Lung (tissue), 12 donors: ENCODE results near the gene KRTAP9-3. TPM values are rescaled to one million over a fixed set of nuclear protein-coding genes. Genes with fewer than 3 reads are reported as not detected.

ENCODE experiments used
- ATAC-seq: fragments of 200-7000 bp; cut with Tn5 transposase; one replicate; pipeline ENCODE4 v1.9.1; 2020; ENCODE audit warnings: moderate number of reproducible peaks; ENCODE audit not compliant: insufficient read depth, low FRiP score
- DNase-seq, 3 donors: peaks; one replicate each; pipeline ENCODE4 v3.0.0-alpha.2; 2013 to 2017
- H3K27ac ChIP-seq, 2 donors: one replicate each; pipeline ENCODE4 v1.5.1; 2013; ENCODE audit warnings: mild to moderate bottlenecking in 2 of 2, moderate library complexity in 2 of 2, control low read depth in 1 of 2, inconsistent platforms in 1 of 2, low read depth in 1 of 2, low read length in 1 of 2
- H3K27me3 ChIP-seq, 3 donors: one replicate each; pipeline ENCODE4 v1.5.1; 2013; ENCODE audit warnings: low read length in 2 of 3; ENCODE audit not compliant: control insufficient read depth in 3 of 3, insufficient read depth in 3 of 3
- H3K36me3 ChIP-seq, 4 donors: one replicate each; pipeline ENCODE4 v1.5.1; 2013; ENCODE audit warnings: low read length in 4 of 4, mild to moderate bottlenecking in 1 of 4, moderate library complexity in 1 of 4; ENCODE audit not compliant: control insufficient read depth in 4 of 4, insufficient read depth in 4 of 4
- H3K4me1 ChIP-seq, 5 donors: one replicate each; pipeline ENCODE4 v1.5.1; 2013; ENCODE audit warnings: low read length in 5 of 5, mild to moderate bottlenecking in 2 of 5, moderate library complexity in 1 of 5; ENCODE audit not compliant: control insufficient read depth in 5 of 5, insufficient read depth in 5 of 5
- H3K4me3 ChIP-seq: one replicate; pipeline ENCODE4 v1.5.1; 2013; ENCODE audit warnings: mild to moderate bottlenecking, control low read depth, moderate library complexity
- H3K9ac ChIP-seq, 2 donors: one replicate each; pipeline ENCODE4 v1.5.1; 2013; ENCODE audit warnings: low read length in 2 of 2, control low read depth in 1 of 2; ENCODE audit not compliant: insufficient read depth in 1 of 2
- H3K9me3 ChIP-seq, 4 donors: one replicate each; pipeline ENCODE4 v1.5.1; 2013; ENCODE audit warnings: low read length in 3 of 4, mild to moderate bottlenecking in 1 of 4, moderate library complexity in 1 of 4; ENCODE audit not compliant: control insufficient read depth in 4 of 4, insufficient read depth in 3 of 4
- WGBS, 2 donors: extraction: QIAGEN DNeasy Blood & Tissue Kit; methylation state at CpG; one replicate each; pipeline ENCODE4 v1.1.7; 2013; 5-methylcytosine and 5-hydroxymethylcytosine counted together
- polyA plus RNA-seq, 2 donors: library from polyadenylated mRNA; stranded (reverse); fragments of 200-250 nt; gene quantifications; one replicate each; pipeline ENCODE4 v1.2.1, GENCODE V29; 2013
- total RNA-seq, 2 donors: library from RNA; depleted of rRNA in 1 of 2; stranded (reverse); fragments of >200 nt in 1 of 2; gene quantifications; one replicate each; pipeline ENCODE4 v1.2.1, GENCODE V29; 2014 to 2021
- TF ChIP-seq, protein P1 (sequence below): IDR thresholded peaks from 2 replicates; pipeline ENCODE4 v1.5.1; 2012; ENCODE audit warnings: mild to moderate bottlenecking; ENCODE audit errors: control extremely low read depth, extremely low read depth
- donor health status: control.
- donor health status: control.
- donor health status: Bipolar disorder and iron deficiency.
- donor health status: healthy.
- donor health status: DM: yes; HTN: yes; CAD: no.

The KRTAP9-3 gene
- total and polyA plus RNA-seq, 4 donors = not detected

DNA sequence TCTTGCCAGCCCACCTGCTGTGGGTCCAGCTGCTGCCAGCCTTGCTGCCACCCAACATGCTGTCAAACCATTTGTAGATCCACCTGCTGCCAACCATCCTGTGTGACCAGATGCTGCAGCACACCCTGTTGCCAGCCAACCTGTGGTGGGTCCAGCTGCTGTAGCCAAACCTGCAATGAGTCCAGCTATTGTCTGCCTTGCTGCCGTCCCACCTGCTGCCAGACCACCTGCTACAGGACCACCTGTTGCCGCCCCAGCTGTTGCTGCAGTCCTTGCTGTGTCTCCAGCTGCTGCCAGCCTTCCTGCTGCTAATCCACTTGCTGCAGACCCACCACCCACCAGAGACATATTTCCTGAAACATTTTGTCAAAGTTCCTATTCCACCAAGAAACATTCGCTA lies 41.9 kb upstream of the KRTAP9-3 start:
- no peaks in the 10 kb centered on the region for H3K4me1 ChIP-seq
- no peaks in the 10 kb centered on the region for H3K27me3 ChIP-seq
- H3K4me3 ChIP-seq = no peak overlapping the region
- no peaks in the 10 kb centered on the region for H3K36me3 ChIP-seq
- H3K9me3 ChIP-seq = peaks cover 0 to 8% (median 0%) of the 10 kb centered on the region in 4 donors
- 84 to 93% methylated on average over 3 of the region's 3 CpGs for WGBS, 2 donors
- DNase-seq = no peak
- no peak for ATAC-seq
- H3K9ac ChIP-seq = no peak overlapping the region
- TF ChIP-seq, protein P1, sequence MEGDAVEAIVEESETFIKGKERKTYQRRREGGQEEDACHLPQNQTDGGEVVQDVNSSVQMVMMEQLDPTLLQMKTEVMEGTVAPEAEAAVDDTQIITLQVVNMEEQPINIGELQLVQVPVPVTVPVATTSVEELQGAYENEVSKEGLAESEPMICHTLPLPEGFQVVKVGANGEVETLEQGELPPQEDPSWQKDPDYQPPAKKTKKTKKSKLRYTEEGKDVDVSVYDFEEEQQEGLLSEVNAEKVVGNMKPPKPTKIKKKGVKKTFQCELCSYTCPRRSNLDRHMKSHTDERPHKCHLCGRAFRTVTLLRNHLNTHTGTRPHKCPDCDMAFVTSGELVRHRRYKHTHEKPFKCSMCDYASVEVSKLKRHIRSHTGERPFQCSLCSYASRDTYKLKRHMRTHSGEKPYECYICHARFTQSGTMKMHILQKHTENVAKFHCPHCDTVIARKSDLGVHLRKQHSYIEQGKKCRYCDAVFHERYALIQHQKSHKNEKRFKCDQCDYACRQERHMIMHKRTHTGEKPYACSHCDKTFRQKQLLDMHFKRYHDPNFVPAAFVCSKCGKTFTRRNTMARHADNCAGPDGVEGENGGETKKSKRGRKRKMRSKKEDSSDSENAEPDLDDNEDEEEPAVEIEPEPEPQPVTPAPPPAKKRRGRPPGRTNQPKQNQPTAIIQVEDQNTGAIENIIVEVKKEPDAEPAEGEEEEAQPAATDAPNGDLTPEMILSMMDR = no peak
- no peak overlapping the region for H3K27ac ChIP-seq

DNA sequence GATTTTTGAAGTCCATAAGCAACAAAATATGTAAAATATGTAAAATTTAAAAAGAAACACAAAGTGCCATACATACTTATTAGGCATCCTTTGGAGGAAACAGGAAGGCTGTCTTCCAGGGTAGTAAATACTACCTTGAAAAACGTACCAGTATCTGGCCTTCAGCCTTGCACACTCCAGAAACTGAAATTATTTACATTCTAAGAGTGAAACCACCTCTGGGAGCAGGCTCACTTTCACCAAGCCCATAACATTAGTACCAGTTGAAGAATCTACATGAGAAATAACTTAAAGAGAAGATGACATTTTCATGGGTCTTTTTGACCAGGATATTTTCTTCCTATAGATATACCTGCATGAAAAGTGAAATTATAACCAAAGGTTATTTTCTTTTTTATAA lies 36.2 kb upstream of the KRTAP9-3 start:
- Histone ChIP-seq H3K36me3 (no peaks in the 10 kb centered on the region), H3K9ac (no peak overlapping the region), H3K4me1 (no peaks in the 10 kb centered on the region), H3K27ac (no peak overlapping the region), H3K4me3 (no peak overlapping the region), H3K27me3 (no peaks in the 10 kb centered on the region), H3K9me3 (peaks cover 0 to 2% (median 1%) of the 10 kb centered on the region in 4 donors)
- no peak for ATAC-seq
- no peak for DNase-seq
- WGBS, 2 donors = 25 to 45% methylated on average over 1 of the region's 1 CpG
- TF ChIP-seq, protein P1 = no peak

DNA sequence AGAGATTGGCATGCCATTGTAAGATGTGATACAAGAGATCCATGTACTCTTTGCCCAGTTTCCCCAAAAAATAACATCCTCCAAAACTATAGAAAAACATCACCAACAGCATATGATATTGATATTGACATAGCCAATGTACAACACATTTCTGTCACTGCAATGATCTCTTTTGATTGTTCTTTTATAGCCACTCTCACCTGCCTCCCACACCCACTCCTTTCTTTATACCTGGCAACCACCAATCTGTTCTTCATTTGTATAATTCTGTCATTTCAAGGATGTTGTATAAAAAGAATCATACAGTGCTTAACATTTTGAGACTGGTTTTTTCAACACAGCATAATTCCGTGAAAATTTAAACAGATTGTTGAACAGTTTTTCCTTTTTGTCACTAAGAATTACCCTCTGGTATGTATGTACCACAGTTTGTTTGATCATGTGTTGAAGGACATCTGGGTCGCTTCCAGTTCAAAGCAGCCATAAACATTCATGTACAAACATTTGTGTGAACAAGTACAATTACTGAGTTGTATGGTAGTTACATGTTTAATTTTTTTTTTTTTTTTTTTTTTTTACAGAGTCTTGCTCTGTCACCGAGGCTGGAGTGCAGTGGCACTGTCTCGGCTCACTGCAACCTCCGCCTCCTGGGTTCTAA lies 32.7 kb upstream of the KRTAP9-3 start:
- H3K27ac ChIP-seq = no peak overlapping the region
- H3K9me3 ChIP-seq = peaks cover 0 to 2% (median 0%) of the 10 kb centered on the region in 4 donors
- ATAC-seq = no peak
- H3K27me3 ChIP-seq = no peaks in the 10 kb centered on the region
- no peaks in the 10 kb centered on the region for H3K36me3 ChIP-seq
- 57 to 61% methylated on average over 5 of the region's 5 CpGs for WGBS, 2 donors
- peak in 2 of 3 donors; percentile 1 to 16 for DNase-seq
- no peaks in the 10 kb centered on the region for H3K4me1 ChIP-seq
- no peak overlapping the region for H3K4me3 ChIP-seq
- TF ChIP-seq, protein P1 = no peak
- H3K9ac ChIP-seq = no peak overlapping the region
